IPS-20b (cell line): ENCODE results near the gene AURKB.

Source experiments
- H3K27ac ChIP-seq: one replicate; pipeline ENCODE4 v1.5.1; 2013; ENCODE audit warnings: low read length
- H3K27me3 ChIP-seq: 2 replicates; pipeline ENCODE4 v1.6.1; 2013; ENCODE audit warnings: mild to moderate bottlenecking, low read length, inconsistent platforms; ENCODE audit not compliant: insufficient read depth
- H3K36me3 ChIP-seq: 2 replicates; pipeline ENCODE4 v1.6.1; 2013; ENCODE audit warnings: low read depth, mild to moderate bottlenecking, inconsistent platforms, low read length, moderate library complexity; ENCODE audit not compliant: insufficient read depth
- H3K4me1 ChIP-seq: 2 replicates; pipeline ENCODE4 v1.6.1; 2013; ENCODE audit warnings: mild to moderate bottlenecking, control low read depth, inconsistent platforms, low read length, moderate library complexity; ENCODE audit not compliant: insufficient read depth
- H3K4me3 ChIP-seq: 2 replicates; pipeline ENCODE4 v1.5.1; 2013; ENCODE audit warnings: mild to moderate bottlenecking, low read length, inconsistent platforms
- H3K9ac ChIP-seq: 2 replicates; pipeline ENCODE4 v1.6.1; 2013; ENCODE audit warnings: low read depth, mild to moderate bottlenecking, inconsistent platforms, low read length, moderate library complexity
- H3K9me3 ChIP-seq: 2 replicates; pipeline ENCODE4 v1.6.1; 2013; ENCODE audit warnings: mild to moderate bottlenecking, low read depth, low read length, inconsistent platforms; ENCODE audit not compliant: insufficient read depth

AURKB gene

GRCh38 chr17:8163978-8164814 is 46.2 kb downstream of the AURKB start:
- Histone ChIP-seq H3K9me3 (no peaks in the 10 kb centered on the region), H3K4me1 (peaks cover 20% of the 10 kb centered on the region), H3K36me3 (peaks cover 22% of the 10 kb centered on the region), H3K4me3 (peak overlapping the region; percentile 84; the same call in 1 of the 2 replicates), H3K27ac (peak overlapping the region; percentile 99), H3K9ac (peak overlapping the region; percentile 99; the same call in 1 of the 2 replicates), H3K27me3 (no peaks in the 10 kb centered on the region)

- Histone ChIP-seq H3K4me3 (peak overlapping the region; percentile 84), H3K36me3 (peaks cover 22% of the 10 kb centered on the region), H3K9me3 (no peaks in the 10 kb centered on the region), H3K4me1 (peaks cover 20% of the 10 kb centered on the region), H3K9ac (peak overlapping the region; percentile 99), H3K27ac (peak overlapping the region; percentile 99), H3K27me3 (no peaks in the 10 kb centered on the region)
Observed at GRCh38 chr17:8162997-8163977, 47.1 kb downstream of the AURKB start.

- Histone ChIP-seq H3K4me3 (peak within 1 kb of the TSS; percentile 84), H3K4me1 (peaks cover 20% of the 10 kb centered on the region), H3K27me3 (no peaks in the 10 kb centered on the region), H3K27ac (peak within 1 kb of the TSS; percentile 99), H3K9ac (peak within 1 kb of the TSS; percentile 99), H3K9me3 (no peaks in the 10 kb centered on the region), H3K36me3 (peaks cover 22% of the 10 kb centered on the region)
Observed at GRCh38 chr17:8162233-8162996, 48.0 kb downstream of the AURKB start, which contains the start of gene VAMP2. Gene VAMP2 (minus strand): TSS chr17:8162948. CDS start chr17:8162879, 69 bp downstream.

GRCh38 chr17:8161289-8162232 is 48.8 kb downstream of the AURKB start:
- Histone ChIP-seq H3K27me3 (no peaks in the 10 kb centered on the region), H3K27ac (peak overlapping the region; percentile 57), H3K9ac (peak overlapping the region; percentile 87), H3K9me3 (no peaks in the 10 kb centered on the region), H3K4me3 (peak overlapping the region; percentile 83), H3K36me3 (peaks cover 22% of the 10 kb centered on the region), H3K4me1 (peaks cover 20% of the 10 kb centered on the region)

GRCh38 chr17:8160741-8161221 is 49.6 kb downstream of the AURKB start:
- H3K27ac ChIP-seq = no peak overlapping the region
- H3K9me3 ChIP-seq = no peaks in the 10 kb centered on the region
- peaks cover 22% of the 10 kb centered on the region for H3K36me3 ChIP-seq
- H3K9ac ChIP-seq = no peak overlapping the region; the same call in 1 of the 2 replicates
- peaks cover 20% of the 10 kb centered on the region for H3K4me1 ChIP-seq
- H3K27me3 ChIP-seq = no peaks in the 10 kb centered on the region
- H3K4me3 ChIP-seq = no peak overlapping the region

GRCh38 chr17:8160224-8160577 is 50.2 kb downstream of the AURKB start:
- no peak overlapping the region for H3K27ac ChIP-seq
- no peaks in the 10 kb centered on the region for H3K27me3 ChIP-seq
- H3K9me3 ChIP-seq = no peaks in the 10 kb centered on the region
- H3K4me3 ChIP-seq = no peak overlapping the region
- H3K36me3 ChIP-seq = peaks cover 22% of the 10 kb centered on the region
- peaks cover 25% of the 10 kb centered on the region for H3K4me1 ChIP-seq
- no peak overlapping the region for H3K9ac ChIP-seq

- Histone ChIP-seq H3K4me3 (no peak overlapping the region), H3K27me3 (no peaks in the 10 kb centered on the region), H3K4me1 (peaks cover 24% of the 10 kb centered on the region), H3K36me3 (peaks cover 22% of the 10 kb centered on the region), H3K9ac (no peak overlapping the region), H3K9me3 (no peaks in the 10 kb centered on the region), H3K27ac (no peak overlapping the region)
Observed at GRCh38 chr17:8159459-8160223, 50.7 kb downstream of the AURKB start.

GRCh38 chr17:8159032-8159400 is 51.4 kb downstream of the AURKB start:
- peaks cover 22% of the 10 kb centered on the region for H3K36me3 ChIP-seq
- peaks cover 21% of the 10 kb centered on the region for H3K4me1 ChIP-seq
- H3K9ac ChIP-seq = no peak overlapping the region
- no peaks in the 10 kb centered on the region for H3K9me3 ChIP-seq
- H3K4me3 ChIP-seq = no peak overlapping the region
- H3K27ac ChIP-seq = no peak overlapping the region
- no peaks in the 10 kb centered on the region for H3K27me3 ChIP-seq

- Histone ChIP-seq H3K27me3 (no peaks in the 10 kb centered on the region), H3K27ac (no peak overlapping the region), H3K4me3 (no peak overlapping the region), H3K9ac (no peak overlapping the region), H3K4me1 (peaks cover 17% of the 10 kb centered on the region), H3K9me3 (no peaks in the 10 kb centered on the region), H3K36me3 (peaks cover 22% of the 10 kb centered on the region)
Observed at GRCh38 chr17:8158267-8159031, 51.9 kb downstream of the AURKB start.
